Muscle layer of duodenum (tissue), 2 donors: ENCODE data around the gene PRRG3.

Experiments used
- H3K27ac ChIP-seq: one replicate; pipeline ENCODE4 v1.7.0; 2013; ENCODE audit warnings: mild to moderate bottlenecking, low read length
- H3K27me3 ChIP-seq: one replicate; pipeline ENCODE4 v1.7.0; 2013; ENCODE audit warnings: low read depth, mild to moderate bottlenecking, control low read depth, low read length
- H3K36me3 ChIP-seq, 2 donors: one replicate each; pipeline ENCODE4 v1.7.0; 2013; ENCODE audit warnings: low read length in 2 of 2, control low read depth in 1 of 2, mild to moderate bottlenecking in 1 of 2; ENCODE audit not compliant: insufficient read depth in 2 of 2, control insufficient read depth in 1 of 2
- H3K4me1 ChIP-seq, 2 donors: one replicate each; pipeline ENCODE4 v1.7.0; 2013; ENCODE audit warnings: low read length in 2 of 2, mild to moderate bottlenecking in 2 of 2, control low read depth in 1 of 2, moderate library complexity in 1 of 2; ENCODE audit not compliant: insufficient read depth in 2 of 2, control insufficient read depth in 1 of 2
- H3K4me3 ChIP-seq, 2 donors: one replicate each; pipeline ENCODE4 v1.7.0; 2013; ENCODE audit warnings: low read length in 2 of 2, low read depth in 1 of 2, mild to moderate bottlenecking in 1 of 2
- H3K9me3 ChIP-seq, 2 donors: one replicate each; pipeline ENCODE4 v1.7.0; 2013; ENCODE audit warnings: low read length in 2 of 2, control low read depth in 1 of 2, mild to moderate bottlenecking in 1 of 2; ENCODE audit not compliant: control insufficient read depth in 1 of 2
- donor health status: healthy.

PRRG3 gene

DNA sequence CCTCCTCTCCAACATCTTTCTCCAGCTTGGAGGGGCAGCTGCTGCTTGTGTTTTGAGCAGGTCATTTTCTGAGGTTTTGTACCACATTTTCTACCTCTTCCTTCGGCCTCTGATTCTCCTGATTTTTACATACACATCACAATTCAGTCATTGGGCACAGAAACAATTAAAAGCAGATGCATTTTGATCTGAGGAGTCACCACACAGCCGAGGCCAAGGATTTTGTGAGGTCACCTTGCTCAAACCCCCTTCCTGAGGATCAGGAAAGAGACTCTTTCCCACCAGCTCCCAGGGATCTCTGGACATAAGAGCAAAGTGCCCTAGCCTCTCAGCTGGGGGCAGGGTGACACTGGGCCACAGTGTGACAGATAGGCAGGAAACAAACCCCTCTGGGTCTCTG lies 15.2 kb downstream of the PRRG3 start:
- no peaks in the 10 kb centered on the region for H3K4me1 ChIP-seq
- H3K27ac ChIP-seq: no peak overlapping the region
- H3K36me3 ChIP-seq: no peaks in the 10 kb centered on the region
- no peaks in the 10 kb centered on the region for H3K9me3 ChIP-seq
- no peaks in the 10 kb centered on the region for H3K27me3 ChIP-seq
- no peak overlapping the region for H3K4me3 ChIP-seq

DNA sequence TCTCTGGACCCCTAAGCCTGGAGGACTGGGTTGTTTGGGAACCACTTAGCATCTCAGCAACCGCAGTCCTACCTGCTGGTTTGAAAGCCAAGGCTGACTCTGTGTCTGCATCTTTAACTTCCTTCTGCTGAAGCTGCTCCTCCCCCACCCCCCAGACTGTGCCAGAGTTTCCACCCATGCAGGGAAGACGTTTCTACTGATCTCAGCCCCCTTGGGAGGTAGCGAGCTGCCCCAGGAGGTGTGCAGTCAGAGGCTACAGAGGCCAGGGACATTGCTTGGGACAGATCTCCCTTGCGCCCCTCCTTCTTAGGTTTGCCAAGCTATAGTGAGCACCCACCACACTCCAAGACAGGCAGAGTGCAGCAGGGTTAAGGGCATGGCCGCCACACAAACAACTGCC lies 15.9 kb downstream of the PRRG3 start:
- H3K36me3 ChIP-seq: no peaks in the 10 kb centered on the region
- no peak overlapping the region for H3K27ac ChIP-seq
- no peak overlapping the region for H3K4me3 ChIP-seq
- no peaks in the 10 kb centered on the region for H3K27me3 ChIP-seq
- H3K4me1 ChIP-seq: no peaks in the 10 kb centered on the region
- no peaks in the 10 kb centered on the region for H3K9me3 ChIP-seq

DNA sequence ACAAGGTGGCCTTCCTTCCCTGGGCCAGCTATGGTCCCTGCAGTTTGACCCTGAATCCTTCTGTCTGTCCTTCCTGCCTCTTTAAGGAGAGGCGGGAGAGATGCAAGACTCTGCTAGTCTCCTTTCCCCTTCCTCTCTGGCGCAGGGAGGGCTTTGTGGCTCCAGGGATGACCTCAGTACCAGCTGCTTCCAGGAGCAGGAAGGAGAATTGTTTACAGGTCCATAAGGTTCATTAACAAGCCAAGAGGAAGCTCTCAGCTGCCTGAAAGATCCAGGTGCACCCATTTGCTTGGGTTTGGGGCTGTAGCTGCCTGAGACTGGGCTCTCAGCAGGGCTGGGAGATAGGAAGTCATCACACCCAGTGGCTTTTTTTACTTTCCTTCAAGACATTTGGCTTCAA lies 16.5 kb downstream of the PRRG3 start:
- no peaks in the 10 kb centered on the region for H3K27me3 ChIP-seq

DNA sequence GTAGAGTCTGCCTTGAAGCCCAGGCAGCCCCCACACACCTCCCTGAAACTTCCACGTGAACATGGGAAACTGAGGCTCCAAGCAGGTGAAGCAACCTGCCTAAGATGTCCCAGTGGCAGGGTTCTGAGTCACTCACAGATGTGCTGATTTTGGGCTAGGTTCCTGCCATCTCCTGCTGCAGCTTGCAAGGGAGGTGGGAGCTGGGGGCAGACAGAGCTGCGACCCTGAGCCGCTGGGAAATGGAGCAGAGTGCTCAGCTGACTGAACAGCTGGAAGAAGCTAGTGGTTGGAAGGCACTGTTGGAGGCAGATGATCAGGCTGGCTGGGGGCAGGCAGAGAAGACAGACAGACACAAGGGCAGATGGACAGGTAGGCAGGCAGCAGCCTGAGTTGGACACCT lies 17.0 kb downstream of the PRRG3 start:
- Histone ChIP-seq H3K9me3 (no peaks in the 10 kb centered on the region), H3K4me1 (no peaks in the 10 kb centered on the region), H3K27me3 (no peaks in the 10 kb centered on the region), H3K4me3 (no peak overlapping the region), H3K36me3 (no peaks in the 10 kb centered on the region), H3K27ac (no peak overlapping the region)

More for the DNA sequence above, 16.5 kb downstream of the PRRG3 start:
- no peaks in the 10 kb centered on the region for H3K36me3 ChIP-seq
- H3K4me1 ChIP-seq: no peaks in the 10 kb centered on the region
- H3K9me3 ChIP-seq: no peaks in the 10 kb centered on the region
- no peak overlapping the region for H3K27ac ChIP-seq
- H3K4me3 ChIP-seq: no peak overlapping the region

DNA sequence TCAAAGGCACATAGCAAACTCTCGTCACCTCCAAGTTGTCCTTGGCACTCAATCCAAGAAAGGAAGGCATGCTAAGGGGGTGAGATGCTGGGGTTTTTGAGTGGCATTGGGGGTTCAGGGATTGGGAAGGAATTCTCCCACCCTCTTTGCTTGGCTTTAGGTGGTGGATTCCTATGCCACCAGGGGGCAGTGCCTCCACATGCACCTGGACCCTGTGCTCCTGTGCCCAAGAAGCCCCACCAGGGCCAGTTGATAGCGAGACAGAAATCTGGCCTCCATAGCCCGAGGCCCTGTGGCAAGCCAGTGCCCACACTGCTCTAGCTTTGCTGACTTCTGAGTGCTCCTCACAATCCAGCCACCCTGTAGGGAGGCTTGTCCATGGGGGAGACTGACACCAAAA lies 18.6 kb downstream of the PRRG3 start:
- no peaks in the 10 kb centered on the region for H3K4me1 ChIP-seq

DNA sequence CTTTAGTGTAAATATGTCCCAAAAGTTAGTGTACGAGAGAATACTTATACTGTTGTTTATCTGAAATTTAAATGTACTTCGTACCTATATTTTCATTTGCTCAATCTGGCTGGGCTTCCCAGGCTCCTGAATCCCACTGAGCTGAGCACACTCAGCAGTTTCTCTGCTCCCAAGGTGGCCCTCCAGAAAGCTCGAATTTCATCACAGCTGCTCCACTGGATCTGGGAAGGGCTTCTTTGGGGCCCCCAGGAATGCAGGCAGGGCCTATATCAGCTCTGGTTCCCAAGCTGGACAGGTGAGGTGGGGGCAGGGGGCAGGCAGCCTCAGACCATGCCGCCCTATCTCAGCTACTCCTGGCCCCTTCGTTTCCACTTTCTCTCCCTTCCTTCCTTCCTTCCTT lies 19.1 kb downstream of the PRRG3 start:
- no peaks in the 10 kb centered on the region for H3K9me3 ChIP-seq
- no peaks in the 10 kb centered on the region for H3K27me3 ChIP-seq
- H3K4me1 ChIP-seq: no peaks in the 10 kb centered on the region
- no peak overlapping the region for H3K27ac ChIP-seq
- H3K4me3 ChIP-seq: no peak overlapping the region
- no peaks in the 10 kb centered on the region for H3K36me3 ChIP-seq

More for the DNA sequence above, 18.6 kb downstream of the PRRG3 start:
- no peaks in the 10 kb centered on the region for H3K27me3 ChIP-seq
- H3K9me3 ChIP-seq: no peaks in the 10 kb centered on the region
- no peak overlapping the region for H3K27ac ChIP-seq
- H3K36me3 ChIP-seq: no peaks in the 10 kb centered on the region
- H3K4me3 ChIP-seq: no peak overlapping the region

DNA sequence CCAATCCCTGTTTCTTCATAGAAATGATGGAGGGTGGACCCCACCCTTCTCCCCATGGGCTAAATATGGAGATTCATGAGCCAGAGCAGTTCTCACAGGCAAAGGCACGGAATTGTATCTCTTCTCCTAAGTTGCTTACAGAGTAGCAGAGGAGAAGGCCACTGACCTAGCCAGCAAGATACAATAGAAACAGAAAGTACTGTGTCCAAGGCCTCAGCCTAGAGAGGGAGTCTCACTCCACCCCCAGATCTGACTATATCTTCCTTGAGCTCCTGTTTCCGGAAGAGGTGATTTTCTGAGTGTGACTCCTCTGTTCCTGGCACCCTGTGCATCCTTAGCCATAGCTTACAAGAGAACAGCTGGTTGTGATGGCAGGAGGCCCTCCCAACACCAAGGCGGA lies 20.5 kb downstream of the PRRG3 start, which contains the start of gene FATE1:
FATE1 (plus strand) TSS at position 284 of the 400 bp plus-strand sequence; CDS start at position 369, 85 bp downstream.
- no peak within 1 kb of the TSS for H3K27ac ChIP-seq
- no peaks in the 10 kb centered on the region for H3K4me1 ChIP-seq
- H3K9me3 ChIP-seq: no peaks in the 10 kb centered on the region
- no peaks in the 10 kb centered on the region for H3K27me3 ChIP-seq
- no peak within 1 kb of the TSS for H3K4me3 ChIP-seq
- H3K36me3 ChIP-seq: no peaks in the 10 kb centered on the region

DNA sequence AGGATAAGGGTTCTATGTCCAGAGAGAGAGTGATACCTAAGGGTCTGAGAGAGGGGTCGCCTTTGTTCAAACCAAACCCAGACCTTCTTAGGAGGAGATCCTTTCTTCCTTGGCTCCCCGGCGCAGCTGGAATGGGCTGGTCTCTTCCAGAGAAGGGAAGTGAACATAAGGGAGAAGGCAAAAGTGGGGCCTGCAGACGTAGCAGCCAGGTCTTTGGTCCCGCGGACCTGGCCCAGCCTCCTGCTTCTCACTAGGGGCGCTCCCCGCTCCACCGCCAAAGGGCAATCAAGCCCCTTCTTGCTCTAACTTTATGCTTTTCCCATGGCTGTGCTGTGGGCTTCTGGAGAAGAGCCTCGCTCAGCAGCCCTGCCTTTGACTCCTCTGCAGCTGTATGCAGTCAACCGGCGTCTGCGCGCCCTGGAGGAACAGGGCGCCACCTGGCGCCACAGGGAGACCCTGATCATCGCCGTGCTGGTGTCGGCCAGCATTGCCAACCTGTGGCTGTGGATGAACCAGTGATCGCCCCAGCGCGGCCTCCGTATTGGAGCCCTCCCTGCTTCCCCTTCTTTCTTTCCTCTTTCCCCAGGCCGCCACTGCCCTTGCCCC lies 27.1 kb downstream of the PRRG3 start:
- no peak overlapping the region for H3K27ac ChIP-seq
- H3K36me3 ChIP-seq: no peaks in the 10 kb centered on the region
- no peaks in the 10 kb centered on the region for H3K4me1 ChIP-seq
- no peaks in the 10 kb centered on the region for H3K9me3 ChIP-seq
- H3K4me3 ChIP-seq: no peak overlapping the region
- H3K27me3 ChIP-seq: no peaks in the 10 kb centered on the region

DNA sequence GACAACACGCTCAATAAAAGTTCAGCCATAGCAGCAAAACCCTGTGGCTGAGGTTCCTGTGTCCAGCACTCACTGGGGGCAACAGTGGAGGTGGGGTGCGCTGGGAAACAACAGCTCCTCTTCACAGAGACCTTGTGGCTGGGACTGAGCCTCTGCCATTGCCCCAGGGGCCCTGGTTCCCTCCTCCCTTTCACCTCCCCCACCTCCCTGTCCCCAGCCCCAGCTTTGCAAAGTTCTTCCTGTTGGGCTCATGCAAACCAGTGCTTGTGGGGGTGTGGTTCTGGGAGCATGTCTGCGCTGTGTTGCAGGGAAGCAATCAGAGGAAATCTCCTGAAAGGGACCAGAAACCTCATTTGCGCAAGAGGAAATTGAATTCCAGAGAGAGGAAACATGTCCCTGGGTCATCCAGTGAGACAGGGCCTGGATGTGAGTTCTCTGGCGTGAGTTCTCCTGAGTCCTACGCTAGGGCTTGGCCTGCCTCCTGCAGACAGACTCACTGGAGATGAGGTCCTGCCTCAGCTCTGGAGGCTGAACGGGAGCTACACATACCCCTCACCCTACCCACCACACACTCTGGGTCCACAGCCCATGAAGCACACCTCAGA lies 28.0 kb downstream of the PRRG3 start:
- Histone ChIP-seq H3K27ac (no peak overlapping the region), H3K36me3 (no peaks in the 10 kb centered on the region), H3K4me1 (no peaks in the 10 kb centered on the region), H3K27me3 (no peaks in the 10 kb centered on the region), H3K9me3 (no peaks in the 10 kb centered on the region), H3K4me3 (no peak overlapping the region)

DNA sequence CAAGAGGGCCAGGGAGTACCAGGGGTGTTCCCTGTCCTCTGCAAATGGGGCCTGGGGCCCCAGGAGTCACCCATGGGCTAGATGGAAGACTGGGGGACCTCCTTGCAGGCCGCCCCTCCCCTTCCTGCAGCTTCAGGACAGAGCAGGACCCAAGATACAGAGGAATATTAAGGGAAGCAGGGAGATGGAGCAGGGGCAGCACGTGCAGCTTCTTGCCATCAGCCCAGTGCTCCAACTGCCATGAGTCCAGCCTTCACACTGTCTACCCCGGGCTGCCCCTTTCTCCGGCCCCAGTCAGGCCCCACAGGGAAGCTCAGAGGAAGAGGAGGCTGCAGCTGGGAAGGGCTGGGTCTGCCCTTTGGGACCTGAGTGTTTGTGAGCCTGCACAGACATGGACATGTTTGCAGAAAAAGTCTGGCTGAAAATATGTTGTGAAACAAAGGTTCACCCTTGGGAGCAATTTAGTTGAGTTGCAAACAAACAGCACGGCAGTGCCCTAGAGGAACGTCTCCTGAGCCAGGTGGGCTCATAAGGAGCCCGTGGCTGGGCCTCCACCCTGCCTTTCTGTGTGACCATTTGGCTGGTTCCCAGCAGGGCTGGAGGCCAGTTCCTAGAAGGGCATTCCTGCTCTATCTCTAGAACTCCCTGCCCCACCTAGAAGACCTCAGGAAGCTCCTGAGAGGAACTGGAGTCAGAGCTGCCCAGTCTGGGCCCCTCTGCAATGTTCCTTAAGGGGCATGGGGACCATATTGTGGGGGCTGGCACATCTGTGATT lies 29.5 kb downstream of the PRRG3 start:
- H3K27me3 ChIP-seq: no peaks in the 10 kb centered on the region
- no peak overlapping the region for H3K27ac ChIP-seq
- H3K4me1 ChIP-seq: no peaks in the 10 kb centered on the region
- no peaks in the 10 kb centered on the region for H3K9me3 ChIP-seq
- no peaks in the 10 kb centered on the region for H3K36me3 ChIP-seq
- no peak overlapping the region for H3K4me3 ChIP-seq

DNA sequence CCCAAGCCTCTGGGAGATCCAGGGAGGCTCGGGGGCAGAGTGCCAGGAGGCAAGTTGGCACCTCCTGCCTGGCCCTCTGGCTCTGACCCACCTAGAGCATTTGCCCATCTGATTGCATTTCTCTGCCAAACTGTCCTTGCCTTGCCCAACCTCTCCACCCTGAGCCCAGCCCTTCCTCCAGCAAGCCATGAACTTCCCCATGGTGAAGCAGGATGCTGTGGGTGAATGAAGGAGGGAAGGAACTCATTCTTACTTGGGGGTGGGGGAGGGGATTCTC lies 30.0 kb downstream of the PRRG3 start:
- no peak overlapping the region for H3K27ac ChIP-seq
- no peak overlapping the region for H3K4me3 ChIP-seq
- H3K27me3 ChIP-seq: no peaks in the 10 kb centered on the region
- no peaks in the 10 kb centered on the region for H3K9me3 ChIP-seq
- H3K4me1 ChIP-seq: no peaks in the 10 kb centered on the region
- H3K36me3 ChIP-seq: no peaks in the 10 kb centered on the region
